Measurements from ENCODE around the gene STOML1. TPM values are rescaled to one million over a fixed set of nuclear protein-coding genes. Genes with fewer than 3 reads are reported as not detected.
A peak's percentile ranks its signal among the peaks of the same experiment; 100 is the strongest.

Gene STOML1
- 10 to 100 TPM; 15.3 to 42.1 (median 30.1) TPM for total RNA-seq

GRCh38 chr15:73991726-73992593 lies at the start of gene STOML1:
TSS of gene STOML1 (minus strand) at chr15:73992295. CDS start at chr15:73992223, 72 bp downstream.
- TF ChIP-seq CTCF (IDR thresholded peaks at IDR 0.05) (peak; percentile 62 to 99 (median 93)), POLR2A (IDR thresholded peaks at IDR 0.05) (peak in 1 of 2 donors; percentile 73)
- H3K27me3 ChIP-seq, result no peaks in the 10 kb centered on the region
- peak within 1 kb of the TSS; percentile 68 to 85 (median 83) for H3K27ac ChIP-seq
- intact Hi-C loops (cut with DNase I), result no loop called here
- DNase-seq, result peak; percentile 95
- H3K9me3 ChIP-seq, result no peaks in the 10 kb centered on the region
- no peaks in the 10 kb centered on the region for H3K36me3 ChIP-seq
- 0 to 1% methylated on average over 11 to 32 of the region's 72 CpGs for WGBS, 2 donors
- peak within 1 kb of the TSS; percentile 42 to 62 (median 58) for H3K4me3 ChIP-seq (replicated peaks in 1 of 3)
- peaks cover 36 to 78% of the 10 kb centered on the region in 2 donors for H3K4me1 ChIP-seq

- H3K27me3 ChIP-seq, result no peaks in the 10 kb centered on the region
- DNase-seq, result no peak
- peaks cover 0 to 32% of the 10 kb centered on the region in 2 donors for H3K4me1 ChIP-seq
- H3K9me3 ChIP-seq, result no peaks in the 10 kb centered on the region
- WGBS, 2 donors, result 87 to 90% methylated on average over 10 of the region's 10 CpGs
- intact Hi-C loops (cut with DNase I), result no loop called here
- peak overlapping the region in 1 of 3 donors; percentile 59 for H3K27ac ChIP-seq
- no peak for TF ChIP-seq POLR2A (IDR thresholded peaks at IDR 0.05)
- no peak for TF ChIP-seq CTCF (IDR thresholded peaks at IDR 0.05)
- no peak overlapping the region for H3K4me3 ChIP-seq (replicated peaks in 1 of 3)
- peaks cover 3% of the 10 kb centered on the region in 2 donors for H3K36me3 ChIP-seq
Measured at GRCh38 chr15:74041311-74041756, 49.2 kb upstream of the STOML1 start.

GRCh38 chr15:74040109-74040850 lies 48.2 kb upstream of the STOML1 start:
- WGBS, 2 donors, result 81 to 82% methylated on average over 7 of the region's 7 CpGs
- intact Hi-C loops (cut with DNase I), result no loop called here
- no peaks in the 10 kb centered on the region for H3K27me3 ChIP-seq
- no peak for DNase-seq
- H3K36me3 ChIP-seq, result peaks cover 13 to 14% of the 10 kb centered on the region in 2 donors
- H3K4me3 ChIP-seq (replicated peaks in 1 of 3), result no peak overlapping the region
- peak overlapping the region in 1 of 3 donors; percentile 59 for H3K27ac ChIP-seq
- peaks cover 0 to 32% of the 10 kb centered on the region in 2 donors for H3K4me1 ChIP-seq
- TF ChIP-seq POLR2A (IDR thresholded peaks at IDR 0.05), result no peak
- no peak for TF ChIP-seq CTCF (IDR thresholded peaks at IDR 0.05)
- H3K9me3 ChIP-seq, result no peaks in the 10 kb centered on the region

- peaks cover 18 to 19% of the 10 kb centered on the region in 2 donors for H3K36me3 ChIP-seq
- no peak for TF ChIP-seq POLR2A (IDR thresholded peaks at IDR 0.05)
- no peak for TF ChIP-seq CTCF (IDR thresholded peaks at IDR 0.05)
- no peaks in the 10 kb centered on the region for H3K27me3 ChIP-seq
- 68 to 75% methylated on average over 5 of the region's 5 CpGs for WGBS, 2 donors
- intact Hi-C loops (cut with DNase I), result loop anchor here (5.0 kb wide), 1 partner anchor 67 kb away; no protein-coding TSS in a partner anchor
- H3K4me1 ChIP-seq, result peaks cover 0 to 30% of the 10 kb centered on the region in 2 donors
- H3K4me3 ChIP-seq (replicated peaks in 1 of 3), result no peak overlapping the region
- DNase-seq, result no peak
- H3K9me3 ChIP-seq, result no peaks in the 10 kb centered on the region
- H3K27ac ChIP-seq, result no peak overlapping the region
Measured at GRCh38 chr15:74039656-74040010, 47.5 kb upstream of the STOML1 start.
